ENCODE measurements around the gene KRTAP2-3.

DNA sequence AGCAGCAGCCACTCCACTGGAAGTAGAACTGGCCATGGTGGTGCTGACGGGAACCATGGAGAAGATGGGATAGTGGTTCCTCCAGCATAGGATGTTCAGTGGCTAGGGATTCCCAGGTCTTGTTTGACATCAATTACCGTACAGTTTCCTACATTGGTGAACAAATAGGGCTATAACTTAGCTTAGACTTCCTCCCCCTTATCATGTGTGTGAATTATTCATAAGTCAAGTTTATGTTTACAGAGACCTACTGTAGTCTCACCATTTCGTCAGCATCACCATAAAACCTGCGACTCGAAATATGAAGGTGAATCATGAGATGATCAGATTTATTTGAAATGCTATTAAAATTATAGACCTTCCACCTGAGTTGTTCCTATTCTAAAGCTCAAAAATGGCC, 1.2 kb downstream of the KRTAP2-3 start:
- TF ChIP-seq CTCF (IDR thresholded peaks at IDR 0.05 in 4 of 5, conservative IDR thresholded peaks at IDR 0.05 in 1 of 5) (no peak), POLR2A (IDR thresholded peaks at IDR 0.05) (no peak)
